MM.1S (cell line): Measurements from ENCODE around the gene VAV2.

Experiments
- DNase-seq: peaks from one replicate; pipeline ENCODE4 v3.0.0-alpha.2; 2015
- H2AFZ ChIP-seq: fragments of 300-600 bp; sonication (generic); 2 replicates; pipeline ENCODE4 v1.6.0; 2016; ENCODE audit warnings: antibody characterized with exemption, low read length
- H3F3A ChIP-seq: fragments of 300-600 bp; sonication (generic); 2 replicates; pipeline ENCODE4 v1.6.1; 2016; ENCODE audit warnings: mild to moderate bottlenecking, antibody characterized with exemption, low read length, moderate library complexity, mixed read lengths; ENCODE audit not compliant: insufficient read depth
- H3K27ac ChIP-seq: fragments of 300-600 bp; sonication (generic); 2 replicates; pipeline ENCODE4 v1.5.1; 2016; ENCODE audit warnings: mild to moderate bottlenecking, low read length
- H3K27me3 ChIP-seq: fragments of 300-600 bp; sonication (generic); replicated peaks from 2 replicates; pipeline ENCODE4 v1.6.0; 2016; ENCODE audit warnings: low read length; ENCODE audit not compliant: insufficient read depth
- H3K36me3 ChIP-seq: fragments of 300-600 bp; sonication (generic); replicated peaks from 2 replicates; pipeline ENCODE4 v1.6.1; 2016; ENCODE audit warnings: mild to moderate bottlenecking, low read length, mixed read lengths; ENCODE audit not compliant: insufficient read depth
- H3K4me1 ChIP-seq: fragments of 300-600 bp; sonication (generic); 2 replicates; pipeline ENCODE4 v1.6.1; 2016; ENCODE audit warnings: low read length, mixed read lengths
- H3K4me2 ChIP-seq: fragments of 300-600 bp; sonication (generic); 2 replicates; pipeline ENCODE4 v1.6.0; 2016; ENCODE audit warnings: low read depth, low read length
- H3K4me3 ChIP-seq: fragments of 300-600 bp; sonication (generic); 2 replicates; pipeline ENCODE4 v1.5.1; 2016; ENCODE audit warnings: low read length, mixed read lengths
- H3K79me2 ChIP-seq: fragments of 300-600 bp; sonication (generic); 2 replicates; pipeline ENCODE4 v1.6.1; 2016; ENCODE audit warnings: mixed run types, low read length, mixed read lengths
- H3K9ac ChIP-seq: fragments of 300-600 bp; sonication (generic); 2 replicates; pipeline ENCODE4 v1.6.1; 2016; ENCODE audit warnings: low read length, mixed read lengths
- H3K9me2 ChIP-seq: fragments of 300-600 bp; sonication (generic); replicated peaks from 2 replicates; pipeline ENCODE4 v1.6.1; 2016; ENCODE audit warnings: mild to moderate bottlenecking, low read length, mixed read lengths; ENCODE audit not compliant: insufficient read depth
- H3K9me3 ChIP-seq: fragments of 300-600 bp; sonication (generic); replicated peaks from 2 replicates; pipeline ENCODE4 v1.6.1; 2016; ENCODE audit warnings: mild to moderate bottlenecking, low read length, mixed read lengths; ENCODE audit not compliant: insufficient read depth
- H4K20me1 ChIP-seq: fragments of 300-600 bp; sonication (generic); 2 replicates; pipeline ENCODE4 v1.6.1; 2016; ENCODE audit warnings: mild to moderate bottlenecking, low read length, moderate library complexity, mixed read lengths; ENCODE audit not compliant: insufficient read depth
- CTCF ChIP-seq: fragments of 300-600 bp; sonication (generic); IDR thresholded peaks from 2 replicates; pipeline ENCODE4 v1.5.1; 2016; ENCODE audit warnings: antibody characterized with exemption, low read length, mixed read lengths
- EZH2 ChIP-seq: fragments of 300-600 bp; sonication (generic); optimal IDR thresholded peaks from 2 replicates; pipeline ENCODE3; 2017; ENCODE audit warnings: low read depth, mild to moderate bottlenecking, antibody characterized with exemption, low read length, mixed read lengths
- EZH2phosphoT487 ChIP-seq: fragments of 300-600 bp; sonication (generic); IDR thresholded peaks from 2 replicates; pipeline ENCODE4 v1.6.1; 2018; ENCODE audit warnings: antibody characterized with exemption, low read length

The VAV2 gene

GRCh38 chr9:133809335-133809734 lies 182.8 kb downstream of the VAV2 start:
- Histone ChIP-seq H3K4me3 (no peak overlapping the region), H4K20me1 (no peaks in the 10 kb centered on the region), H3K36me3 (no peaks in the 10 kb centered on the region), H3K9me3 (no peaks in the 10 kb centered on the region), H3K27me3 (peaks cover 37% of the 10 kb centered on the region), H3K4me2 (no peak overlapping the region), H3K79me2 (no peaks in the 10 kb centered on the region), H3K4me1 (no peaks in the 10 kb centered on the region), H3K27ac (no peak overlapping the region), H3K9ac (no peak overlapping the region), H2AFZ (no peak overlapping the region), H3F3A (no peaks in the 10 kb centered on the region), H3K9me2 (no peaks in the 10 kb centered on the region)
- DNase-seq, result no peak
- TF ChIP-seq CTCF (no peak), EZH2phosphoT487 (no peak), EZH2 (no peak)

- H3K36me3 ChIP-seq, result no peaks in the 10 kb centered on the region
Measured at GRCh38 chr9:133807818-133808217, 184.3 kb downstream of the VAV2 start.

GRCh38 chr9:133807037-133807436 lies 185.1 kb downstream of the VAV2 start:
- H3K27ac ChIP-seq, result no peak overlapping the region
- H3K4me3 ChIP-seq, result no peak overlapping the region
- peaks cover 43% of the 10 kb centered on the region for H3K27me3 ChIP-seq
- no peaks in the 10 kb centered on the region for H3F3A ChIP-seq
- no peak for DNase-seq
- H3K9ac ChIP-seq, result no peak overlapping the region
- H4K20me1 ChIP-seq, result no peaks in the 10 kb centered on the region
- no peaks in the 10 kb centered on the region for H3K79me2 ChIP-seq
- H2AFZ ChIP-seq, result no peak overlapping the region
- no peaks in the 10 kb centered on the region for H3K9me3 ChIP-seq
- TF ChIP-seq EZH2 (no peak), EZH2phosphoT487 (no peak), CTCF (no peak)
- H3K9me2 ChIP-seq, result no peaks in the 10 kb centered on the region
- H3K4me1 ChIP-seq, result no peaks in the 10 kb centered on the region
- H3K36me3 ChIP-seq, result no peaks in the 10 kb centered on the region
- H3K4me2 ChIP-seq, result no peak overlapping the region

More at GRCh38 chr9:133807818-133808217, 184.3 kb downstream of the VAV2 start:
- DNase-seq, result no peak
- H3K9ac ChIP-seq, result no peak overlapping the region
- H3K4me2 ChIP-seq, result no peak overlapping the region
- peaks cover 39% of the 10 kb centered on the region for H3K27me3 ChIP-seq
- H2AFZ ChIP-seq, result no peak overlapping the region
- no peaks in the 10 kb centered on the region for H4K20me1 ChIP-seq
- H3K27ac ChIP-seq, result no peak overlapping the region
- no peak overlapping the region for H3K4me3 ChIP-seq
- H3K79me2 ChIP-seq, result no peaks in the 10 kb centered on the region
- no peak for TF ChIP-seq CTCF
- no peak for TF ChIP-seq EZH2phosphoT487
- no peak for TF ChIP-seq EZH2
- H3K4me1 ChIP-seq, result no peaks in the 10 kb centered on the region
- H3F3A ChIP-seq, result no peaks in the 10 kb centered on the region
- H3K9me2 ChIP-seq, result no peaks in the 10 kb centered on the region
- no peaks in the 10 kb centered on the region for H3K9me3 ChIP-seq
